HEK293 (cell line): Measurements from ENCODE around the gene ZNF189.

Experiments
- FEZF1 ChIP-seq: fragments of 450-650 bp; formaldehyde crosslinking; IDR thresholded peaks from 2 replicates; pipeline ENCODE4 v1.5.1; 2016; ENCODE audit warnings: missing biosample characterization, missing genetic modification characterization
- KLF7 ChIP-seq: fragments of 450-650 bp; formaldehyde crosslinking; IDR thresholded peaks from 2 replicates; pipeline ENCODE4 v1.5.1; 2016; ENCODE audit warnings: missing biosample characterization, missing genetic modification characterization, borderline replicate concordance
- TRIM28 ChIP-seq: IDR thresholded peaks from 2 replicates; pipeline ENCODE4 v1.6.1; 2011; ENCODE audit warnings: low read length, control low read depth, borderline replicate concordance
- ZNF146 ChIP-seq: fragments of 450-650 bp; formaldehyde crosslinking; IDR thresholded peaks from 2 replicates; pipeline ENCODE4 v1.5.1; 2016; ENCODE audit warnings: missing biosample characterization, missing genetic modification characterization
- ZNF660 ChIP-seq: fragments of 450-650 bp; IDR thresholded peaks from 2 replicates; pipeline ENCODE4 v1.5.1; 2018; ENCODE audit warnings: missing biosample characterization, mild to moderate bottlenecking, missing genetic modification characterization
- ZNF747 ChIP-seq: fragments of 450-650 bp; formaldehyde crosslinking; IDR thresholded peaks from 2 replicates; pipeline ENCODE4 v1.5.1; 2016; ENCODE audit warnings: missing biosample characterization, missing genetic modification characterization
- TF ChIP-seq, protein P1 (sequence below): fragments of 450-650 bp; formaldehyde crosslinking; IDR thresholded peaks from 2 replicates; pipeline ENCODE4 v1.5.1; 2016; ENCODE audit warnings: missing biosample characterization, missing genetic modification characterization
- TF ChIP-seq, protein P2 (sequence below): fragments of 450-650 bp; formaldehyde crosslinking; IDR thresholded peaks from 2 replicates; pipeline ENCODE4 v1.5.1; 2016; ENCODE audit warnings: missing biosample characterization, missing genetic modification characterization
- TF ChIP-seq, protein P3 (sequence below): fragments of 450-650 bp; IDR thresholded peaks from 2 replicates; pipeline ENCODE4 v1.5.1; 2018; ENCODE audit warnings: missing biosample characterization, mild to moderate bottlenecking, missing genetic modification characterization

Gene ZNF189

DNA sequence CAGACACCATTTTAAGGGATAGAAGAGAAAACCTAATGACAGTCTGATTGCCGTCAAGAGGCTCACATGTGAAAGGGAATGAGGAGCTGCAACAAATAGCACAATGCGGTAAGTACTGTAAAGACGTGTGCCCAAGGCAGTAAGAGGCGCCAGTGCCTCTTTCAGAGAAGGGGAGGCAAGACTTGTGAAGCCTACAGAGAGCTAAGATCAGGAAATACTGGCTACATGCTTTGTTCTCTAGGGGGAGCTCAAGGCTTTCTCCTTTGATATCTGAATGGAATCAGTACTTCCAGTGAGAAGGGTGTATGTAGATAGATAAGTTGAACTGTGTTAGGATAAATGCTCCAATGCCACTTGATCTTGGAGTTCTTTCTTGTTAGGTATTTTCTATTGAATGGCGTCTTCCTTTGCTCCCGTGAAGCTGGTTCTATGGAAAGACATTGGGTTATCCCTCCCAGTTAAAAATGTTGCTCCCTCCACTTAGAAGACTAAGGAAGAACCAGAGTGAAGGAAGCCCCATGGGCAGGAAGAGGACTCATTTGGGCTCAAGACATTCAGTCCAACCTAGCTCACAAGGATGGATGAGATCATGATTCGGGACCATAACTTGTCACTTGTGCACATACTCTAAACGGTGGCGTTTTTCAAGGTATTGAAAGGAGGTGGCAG lies 60.4 kb downstream of the ZNF189 start (continued):
- TF ChIP-seq FEZF1 (tag by site-specific recombination) (no peak), ZNF146 (tag by site-specific recombination) (no peak), ZNF660 (tag by site-specific recombination) (no peak), ZNF747 (tag by site-specific recombination) (no peak), KLF7 (tag by site-specific recombination) (no peak), TRIM28 (peak; percentile 83)
- TF ChIP-seq, protein P1, sequence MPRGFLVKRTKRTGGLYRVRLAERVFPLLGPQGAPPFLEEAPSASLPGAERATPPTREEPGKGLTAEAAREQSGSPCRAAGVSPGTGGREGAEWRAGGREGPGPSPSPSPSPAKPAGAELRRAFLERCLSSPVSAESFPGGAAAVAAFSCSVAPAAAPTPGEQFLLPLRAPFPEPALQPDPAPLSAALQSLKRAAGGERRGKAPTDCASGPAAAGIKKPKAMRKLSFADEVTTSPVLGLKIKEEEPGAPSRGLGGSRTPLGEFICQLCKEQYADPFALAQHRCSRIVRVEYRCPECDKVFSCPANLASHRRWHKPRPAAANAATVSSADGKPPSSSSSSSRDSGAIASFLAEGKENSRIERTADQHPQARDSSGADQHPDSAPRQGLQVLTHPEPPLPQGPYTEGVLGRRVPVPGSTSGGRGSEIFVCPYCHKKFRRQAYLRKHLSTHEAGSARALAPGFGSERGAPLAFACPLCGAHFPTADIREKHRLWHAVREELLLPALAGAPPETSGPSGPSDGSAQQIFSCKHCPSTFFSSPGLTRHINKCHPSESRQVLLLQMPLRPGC = no peak
- TF ChIP-seq, protein P2, sequence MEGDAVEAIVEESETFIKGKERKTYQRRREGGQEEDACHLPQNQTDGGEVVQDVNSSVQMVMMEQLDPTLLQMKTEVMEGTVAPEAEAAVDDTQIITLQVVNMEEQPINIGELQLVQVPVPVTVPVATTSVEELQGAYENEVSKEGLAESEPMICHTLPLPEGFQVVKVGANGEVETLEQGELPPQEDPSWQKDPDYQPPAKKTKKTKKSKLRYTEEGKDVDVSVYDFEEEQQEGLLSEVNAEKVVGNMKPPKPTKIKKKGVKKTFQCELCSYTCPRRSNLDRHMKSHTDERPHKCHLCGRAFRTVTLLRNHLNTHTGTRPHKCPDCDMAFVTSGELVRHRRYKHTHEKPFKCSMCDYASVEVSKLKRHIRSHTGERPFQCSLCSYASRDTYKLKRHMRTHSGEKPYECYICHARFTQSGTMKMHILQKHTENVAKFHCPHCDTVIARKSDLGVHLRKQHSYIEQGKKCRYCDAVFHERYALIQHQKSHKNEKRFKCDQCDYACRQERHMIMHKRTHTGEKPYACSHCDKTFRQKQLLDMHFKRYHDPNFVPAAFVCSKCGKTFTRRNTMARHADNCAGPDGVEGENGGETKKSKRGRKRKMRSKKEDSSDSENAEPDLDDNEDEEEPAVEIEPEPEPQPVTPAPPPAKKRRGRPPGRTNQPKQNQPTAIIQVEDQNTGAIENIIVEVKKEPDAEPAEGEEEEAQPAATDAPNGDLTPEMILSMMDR = peak; percentile 39; the same call in 1 of the 2 replicates
- TF ChIP-seq, protein P3, sequence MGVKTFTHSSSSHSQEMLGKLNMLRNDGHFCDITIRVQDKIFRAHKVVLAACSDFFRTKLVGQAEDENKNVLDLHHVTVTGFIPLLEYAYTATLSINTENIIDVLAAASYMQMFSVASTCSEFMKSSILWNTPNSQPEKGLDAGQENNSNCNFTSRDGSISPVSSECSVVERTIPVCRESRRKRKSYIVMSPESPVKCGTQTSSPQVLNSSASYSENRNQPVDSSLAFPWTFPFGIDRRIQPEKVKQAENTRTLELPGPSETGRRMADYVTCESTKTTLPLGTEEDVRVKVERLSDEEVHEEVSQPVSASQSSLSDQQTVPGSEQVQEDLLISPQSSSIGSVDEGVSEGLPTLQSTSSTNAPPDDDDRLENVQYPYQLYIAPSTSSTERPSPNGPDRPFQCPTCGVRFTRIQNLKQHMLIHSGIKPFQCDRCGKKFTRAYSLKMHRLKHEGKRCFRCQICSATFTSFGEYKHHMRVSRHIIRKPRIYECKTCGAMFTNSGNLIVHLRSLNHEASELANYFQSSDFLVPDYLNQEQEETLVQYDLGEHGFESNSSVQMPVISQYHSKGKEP (tag by site-specific recombination) = no peak
